ENCODE measurements around the gene SRPK2. TPM values are rescaled to one million over a fixed set of nuclear protein-coding genes. Genes with fewer than 3 reads are reported as not detected.
A peak's percentile ranks its signal among the peaks of the same experiment; 100 is the strongest.

The SRPK2 gene
- total and polyA plus RNA-seq, 2 of the 13 experiments (the other 11 are each of a cell fraction or from before 2014, with no cell fraction given) = 10.1 to 22.3 TPM

DNA sequence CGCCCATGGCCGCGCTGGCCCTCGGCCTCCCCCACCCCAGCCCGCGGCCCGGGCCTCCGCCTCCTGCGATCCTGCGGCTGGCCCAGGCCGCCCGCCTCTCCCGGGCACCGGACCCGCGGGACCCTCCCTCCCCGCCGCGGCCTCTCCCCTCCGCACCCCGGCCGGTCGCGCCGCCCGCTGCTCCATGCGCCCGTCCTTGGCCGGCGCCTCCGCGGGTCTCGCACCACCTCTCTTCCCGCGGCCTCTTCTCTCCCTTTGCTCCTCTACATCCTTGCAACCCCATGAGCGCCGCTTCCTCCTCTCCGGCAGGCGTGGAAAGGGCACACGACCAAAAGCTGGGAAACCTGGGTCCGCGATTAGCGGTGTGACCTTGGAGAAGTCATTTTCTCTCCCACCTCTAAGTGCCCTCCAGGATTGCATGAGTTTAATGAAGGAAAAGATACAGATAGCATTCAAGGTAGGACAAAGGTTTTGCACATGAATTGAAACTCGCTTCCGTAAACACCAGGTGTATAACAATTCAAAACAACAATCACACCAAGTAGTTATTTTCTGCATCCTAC, 448 bp upstream of the SRPK2 start (continued):
- TF ChIP-seq, protein P1, sequence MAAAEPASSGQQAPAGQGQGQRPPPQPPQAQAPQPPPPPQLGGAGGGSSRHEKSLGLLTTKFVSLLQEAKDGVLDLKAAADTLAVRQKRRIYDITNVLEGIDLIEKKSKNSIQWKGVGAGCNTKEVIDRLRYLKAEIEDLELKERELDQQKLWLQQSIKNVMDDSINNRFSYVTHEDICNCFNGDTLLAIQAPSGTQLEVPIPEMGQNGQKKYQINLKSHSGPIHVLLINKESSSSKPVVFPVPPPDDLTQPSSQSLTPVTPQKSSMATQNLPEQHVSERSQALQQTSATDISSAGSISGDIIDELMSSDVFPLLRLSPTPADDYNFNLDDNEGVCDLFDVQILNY (CRISPR knock-in tag; conservative IDR thresholded peaks at IDR 0.05) = no peak
- TF ChIP-seq USF2 (IDR thresholded peaks at IDR 0.05; ENCODE audit: low read depth, low read length) (no peak), USF2 (CRISPR knock-in tag; IDR thresholded peaks at IDR 0.05; ENCODE audit: borderline replicate concordance) (no peak), ZNF496 (CRISPR knock-in tag; IDR thresholded peaks at IDR 0.05; ENCODE audit: insufficient replicate concordance) (no peak), ZNF589 (CRISPR knock-in tag; conservative IDR thresholded peaks at IDR 0.05) (no peak), ZNF580 (CRISPR knock-in tag; IDR thresholded peaks at IDR 0.05; ENCODE audit: borderline replicate concordance, low read depth) (0 out of 2 replicates have a peak, but pooled peaks have one; percentile 35), ZNF749 (CRISPR knock-in tag; IDR thresholded peaks at IDR 0.05; ENCODE audit: borderline replicate concordance) (no peak), HMG20A (CRISPR knock-in tag; IDR thresholded peaks at IDR 0.05; ENCODE audit: borderline replicate concordance) (no peak), FOXM1 (CRISPR knock-in tag; IDR thresholded peaks at IDR 0.05) (no peak), ZSCAN9 (CRISPR knock-in tag; IDR thresholded peaks at IDR 0.05; ENCODE audit: borderline replicate concordance) (no peak), ZNF615 (CRISPR knock-in tag; IDR thresholded peaks at IDR 0.05; ENCODE audit: borderline replicate concordance) (no peak), ZNF225 (CRISPR knock-in tag; IDR thresholded peaks at IDR 0.05) (no peak), BHLHE40 (IDR thresholded peaks at IDR 0.05; ENCODE audit: low read length) (no peak), SOX6 (IDR thresholded peaks at IDR 0.05) (no peak), SOX6 (CRISPR knock-in tag; IDR thresholded peaks at IDR 0.05) (peak; percentile 15; the same call in 1 of the 2 replicates), KMT2B (CRISPR knock-in tag; IDR thresholded peaks at IDR 0.05) (0 out of 2 replicates have a peak, but pooled peaks have one; percentile 16), CCAR2 (optimal IDR thresholded peaks at IDR 0.05; ENCODE audit: low read depth, low read length) (no peak), ZNF841 (CRISPR knock-in tag; IDR thresholded peaks at IDR 0.05; ENCODE audit: borderline replicate concordance) (no peak), ZNF205 (CRISPR knock-in tag; IDR thresholded peaks at IDR 0.05) (no peak), ZNF451 (CRISPR knock-in tag; IDR thresholded peaks at IDR 0.05) (no peak), ZNF253 (CRISPR knock-in tag; IDR thresholded peaks at IDR 0.05; ENCODE audit: borderline replicate concordance) (no peak), MAFF (IDR thresholded peaks at IDR 0.05; ENCODE audit: low read depth, low read length) (no peak), ZC3H13 (CRISPR knock-in tag; IDR thresholded peaks at IDR 0.05) (no peak), ZNF564 (CRISPR knock-in tag; IDR thresholded peaks at IDR 0.05) (no peak)
- TF ChIP-seq, protein P2, sequence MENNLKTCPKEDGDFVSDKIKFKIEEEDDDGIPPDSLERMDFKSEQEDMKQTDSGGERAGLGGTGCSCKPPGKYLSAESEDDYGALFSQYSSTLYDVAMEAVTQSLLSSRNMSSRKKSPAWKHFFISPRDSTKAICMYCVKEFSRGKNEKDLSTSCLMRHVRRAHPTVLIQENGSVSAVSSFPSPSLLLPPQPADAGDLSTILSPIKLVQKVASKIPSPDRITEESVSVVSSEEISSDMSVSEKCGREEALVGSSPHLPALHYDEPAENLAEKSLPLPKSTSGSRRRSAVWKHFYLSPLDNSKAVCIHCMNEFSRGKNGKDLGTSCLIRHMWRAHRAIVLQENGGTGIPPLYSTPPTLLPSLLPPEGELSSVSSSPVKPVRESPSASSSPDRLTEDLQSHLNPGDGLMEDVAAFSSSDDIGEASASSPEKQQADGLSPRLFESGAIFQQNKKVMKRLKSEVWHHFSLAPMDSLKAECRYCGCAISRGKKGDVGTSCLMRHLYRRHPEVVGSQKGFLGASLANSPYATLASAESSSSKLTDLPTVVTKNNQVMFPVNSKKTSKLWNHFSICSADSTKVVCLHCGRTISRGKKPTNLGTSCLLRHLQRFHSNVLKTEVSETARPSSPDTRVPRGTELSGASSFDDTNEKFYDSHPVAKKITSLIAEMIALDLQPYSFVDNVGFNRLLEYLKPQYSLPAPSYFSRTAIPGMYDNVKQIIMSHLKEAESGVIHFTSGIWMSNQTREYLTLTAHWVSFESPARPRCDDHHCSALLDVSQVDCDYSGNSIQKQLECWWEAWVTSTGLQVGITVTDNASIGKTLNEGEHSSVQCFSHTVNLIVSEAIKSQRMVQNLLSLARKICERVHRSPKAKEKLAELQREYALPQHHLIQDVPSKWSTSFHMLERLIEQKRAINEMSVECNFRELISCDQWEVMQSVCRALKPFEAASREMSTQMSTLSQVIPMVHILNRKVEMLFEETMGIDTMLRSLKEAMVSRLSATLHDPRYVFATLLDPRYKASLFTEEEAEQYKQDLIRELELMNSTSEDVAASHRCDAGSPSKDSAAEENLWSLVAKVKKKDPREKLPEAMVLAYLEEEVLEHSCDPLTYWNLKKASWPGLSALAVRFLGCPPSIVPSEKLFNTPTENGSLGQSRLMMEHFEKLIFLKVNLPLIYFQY (CRISPR knock-in tag; IDR thresholded peaks at IDR 0.05; ENCODE audit: borderline replicate concordance) = no peak

Data from HepG2 (cell line).